ENCODE measurements around the gene EHMT2. TPM values are rescaled to one million over a fixed set of nuclear protein-coding genes. Genes with fewer than 3 reads are reported as not detected.

The EHMT2 gene
- total and polyA plus RNA-seq, 2 of the 13 experiments (the other 11 are each of a cell fraction or from before 2014, with no cell fraction given) = 55.2 to 69.2 TPM

- TF ChIP-seq UBTF (CRISPR knock-in tag; IDR thresholded peaks at IDR 0.05) (0 out of 2 replicates have a peak, but pooled peaks have one; percentile 33), ZNF761 (CRISPR knock-in tag; conservative IDR thresholded peaks at IDR 0.05) (peak; percentile 77; the same call in 1 of the 2 replicates), ZNF710 (CRISPR knock-in tag; IDR thresholded peaks at IDR 0.05; ENCODE audit: borderline replicate concordance) (no peak), HBP1 (CRISPR knock-in tag; IDR thresholded peaks at IDR 0.05; ENCODE audit: low read depth) (no peak), NR2F6 (IDR thresholded peaks at IDR 0.05) (peak; percentile 37; the same call in 1 of the 2 replicates), NR2F6 (CRISPR knock-in tag; IDR thresholded peaks at IDR 0.05) (no peak), ZNF563 (CRISPR knock-in tag; IDR thresholded peaks at IDR 0.05) (0 out of 2 replicates have a peak, but pooled peaks have one; percentile 52), ZNF329 (CRISPR knock-in tag; IDR thresholded peaks at IDR 0.05; ENCODE audit: low read depth) (peak; percentile 78; the same call in 1 of the 2 replicates), ZNF7 (CRISPR knock-in tag; IDR thresholded peaks at IDR 0.05) (no peak), AHDC1 (CRISPR knock-in tag; IDR thresholded peaks at IDR 0.05; ENCODE audit: borderline replicate concordance) (no peak), THAP11 (CRISPR knock-in tag; IDR thresholded peaks at IDR 0.05) (no peak), ESRRA (CRISPR knock-in tag; IDR thresholded peaks at IDR 0.05; ENCODE audit: low read depth) (0 out of 2 replicates have a peak, but pooled peaks have one; percentile 43), NR2C2 (CRISPR knock-in tag; IDR thresholded peaks at IDR 0.05; ENCODE audit: borderline replicate concordance) (0 out of 2 replicates have a peak, but pooled peaks have one; percentile 46), MXD3 (CRISPR knock-in tag; IDR thresholded peaks at IDR 0.05) (0 out of 2 replicates have a peak, but pooled peaks have one; percentile 15), ZNF597 (CRISPR knock-in tag; IDR thresholded peaks at IDR 0.05) (no peak)
Measured at GRCh38 chr6:31877125-31877650, 20.3 kb downstream of the EHMT2 start (continued).

Measured in HepG2 (cell line).